Stimulated activated CD8-positive, alpha-beta memory T cell treated with anti-CD3 and anti-CD28 coated beads, Interleukin-4, amount 100 ng/mL, for 48 hours (primary cell): ENCODE results near the gene KAZN.
A peak's percentile ranks its signal among the peaks of the same experiment; 100 is the strongest.

ENCODE experiments used
- DNase-seq: peaks from one replicate; pipeline ENCODE4 v3.0.0-alpha.2; 2020

The KAZN gene

GRCh38 chr1:14897997-14898645 lies 299.6 kb downstream of the KAZN start:
- no peak for DNase-seq

- DNase-seq = no peak
Observed at GRCh38 chr1:14899686-14900085, 301.2 kb downstream of the KAZN start.

GRCh38 chr1:14901371-14901954 lies 303.0 kb downstream of the KAZN start:
- no peak for DNase-seq

- no peak for DNase-seq
Observed at GRCh38 chr1:14903922-14904321, 305.4 kb downstream of the KAZN start.

DNA sequence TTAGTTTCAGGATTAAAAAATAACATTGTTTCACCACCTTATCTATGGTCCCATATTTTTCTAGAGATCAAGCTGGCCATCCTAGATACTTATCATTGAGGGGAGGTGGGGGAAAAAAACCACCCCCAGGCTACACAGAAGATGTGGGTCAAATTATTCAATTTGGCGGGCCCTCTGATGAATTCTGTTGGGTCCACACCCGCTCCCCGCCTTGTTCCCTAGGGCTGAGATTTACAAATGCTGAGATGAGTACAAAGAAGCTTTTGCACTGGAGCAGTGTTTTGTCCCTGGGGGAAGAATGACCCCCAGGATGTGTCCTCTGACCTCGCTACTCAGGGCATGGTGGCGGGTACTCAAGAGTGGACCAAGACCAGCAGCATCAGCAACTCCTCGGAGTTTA lies 308.2 kb downstream of the KAZN start:
- DNase-seq = no peak

DNA sequence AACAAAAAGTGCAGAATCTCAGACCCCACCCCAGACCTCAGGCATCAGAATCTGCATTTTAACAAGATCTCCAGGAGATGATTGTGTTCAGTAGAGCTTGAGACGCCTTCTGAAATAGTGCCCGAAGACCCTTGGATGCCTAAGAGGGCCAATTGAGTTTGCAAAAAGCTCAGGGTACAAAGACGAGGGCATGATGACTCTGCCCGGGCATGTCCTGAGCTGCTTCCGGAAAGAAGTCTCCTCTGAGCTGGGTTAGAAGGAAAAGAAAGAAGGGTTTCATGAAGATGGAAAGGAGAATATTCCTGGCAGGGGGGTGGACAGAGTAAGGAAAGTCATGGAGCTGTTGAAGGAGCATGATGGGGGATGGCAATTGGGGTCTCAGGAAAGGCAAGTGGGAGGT lies 308.9 kb downstream of the KAZN start:
- DNase-seq = no peak

- no peak for DNase-seq
Observed at GRCh38 chr1:14909273-14909672, 310.8 kb downstream of the KAZN start.

DNA sequence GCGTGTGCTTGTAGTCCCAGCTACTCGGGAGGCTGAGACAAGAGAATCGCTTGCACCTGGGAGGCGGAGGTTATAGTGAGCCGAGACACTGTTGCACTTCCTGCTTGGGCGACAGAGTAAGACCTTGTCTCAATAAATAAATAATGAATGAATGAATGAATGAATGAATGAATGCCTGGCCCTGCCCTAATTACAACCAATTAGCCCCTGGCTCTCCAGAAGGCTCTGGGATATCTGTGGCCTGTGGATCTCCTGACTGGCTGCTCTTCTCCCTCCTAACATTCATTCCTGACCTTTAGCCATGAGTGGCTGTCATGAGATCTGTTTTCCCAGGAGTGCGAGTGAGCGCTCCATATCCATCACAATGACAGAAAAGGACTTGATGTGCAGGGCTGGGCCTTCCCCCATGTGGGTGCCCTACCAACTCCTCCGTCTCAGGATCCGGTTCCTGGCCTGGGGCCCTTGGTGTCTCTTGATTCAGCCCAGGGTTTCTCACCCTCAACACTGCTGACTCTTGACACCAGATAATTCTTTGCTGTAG lies 311.5 kb downstream of the KAZN start:
- DNase-seq = no peak

- DNase-seq = no peak
Observed at GRCh38 chr1:14910984-14911721, 312.7 kb downstream of the KAZN start.

GRCh38 chr1:14912839-14913481 lies 314.5 kb downstream of the KAZN start:
- DNase-seq = no peak

DNA sequence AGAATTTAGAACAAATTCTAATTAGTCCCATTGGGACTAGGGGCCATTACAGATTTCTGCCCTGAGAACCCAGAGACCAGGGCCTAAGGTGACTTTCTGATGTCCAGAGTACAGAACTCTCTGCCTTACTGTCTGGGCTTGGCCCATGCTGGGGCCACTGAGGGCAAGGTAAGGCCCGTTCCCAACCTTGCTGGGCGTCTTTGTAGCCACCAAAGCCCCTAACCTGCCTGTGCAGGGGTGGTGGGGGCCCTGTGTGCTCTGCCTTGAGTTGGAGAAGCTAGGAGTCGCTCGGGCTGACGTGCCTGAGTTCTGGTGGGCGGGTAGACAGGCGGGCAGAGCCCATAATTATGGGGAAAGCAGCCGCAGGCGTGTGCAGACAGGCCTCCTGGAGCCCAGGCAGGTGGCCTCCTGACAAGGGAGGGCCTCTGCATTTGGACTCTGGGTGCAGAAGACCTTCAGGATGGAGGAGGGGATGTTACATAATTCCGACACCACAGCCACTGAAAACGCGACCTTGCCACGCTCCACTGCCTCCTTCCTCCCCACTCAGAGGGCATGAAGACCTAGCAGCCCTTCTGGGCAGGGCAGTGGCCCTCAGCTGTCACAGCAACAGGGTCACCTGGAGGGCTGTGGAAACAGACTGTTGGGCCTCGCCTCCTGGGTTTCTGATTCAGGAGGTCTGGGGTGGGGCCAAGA lies 315.1 kb downstream of the KAZN start:
- no peak for DNase-seq

DNA sequence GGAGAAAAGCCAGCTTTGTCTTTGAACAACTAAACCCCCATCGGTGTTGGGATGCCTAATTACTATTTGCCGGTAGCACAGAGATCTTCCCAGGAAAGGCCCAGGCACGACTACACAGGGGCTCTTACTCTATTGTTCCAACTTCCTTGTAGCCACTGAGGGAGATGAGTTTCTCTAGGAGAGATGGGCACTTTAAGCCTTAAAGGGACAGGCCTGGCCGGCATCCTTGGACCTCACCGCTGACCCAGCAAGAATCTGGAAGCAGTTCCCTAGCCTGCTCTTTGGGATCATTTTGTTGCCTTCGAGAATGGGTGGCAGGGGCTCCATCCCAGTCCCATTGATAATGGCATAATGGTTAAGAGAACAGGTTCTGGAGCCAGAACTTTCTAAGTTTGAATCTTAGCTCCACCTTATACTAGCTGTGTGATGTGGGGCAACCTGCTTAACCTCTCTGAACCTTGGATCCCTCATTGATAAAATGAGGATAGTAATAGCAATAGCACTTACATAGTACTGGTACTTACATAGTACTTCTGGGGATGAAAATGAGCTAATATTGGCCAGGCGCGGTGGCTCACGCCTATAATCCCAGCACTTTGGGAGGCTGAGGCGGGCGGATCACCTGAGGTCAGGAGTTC lies 316.0 kb downstream of the KAZN start:
- no peak for DNase-seq

GRCh38 chr1:14915356-14916054 lies 317.0 kb downstream of the KAZN start:
- DNase-seq = peak; percentile 75

GRCh38 chr1:14919289-14919688 lies 320.8 kb downstream of the KAZN start:
- no peak for DNase-seq

GRCh38 chr1:14919751-14920150 lies 321.3 kb downstream of the KAZN start:
- no peak for DNase-seq

DNA sequence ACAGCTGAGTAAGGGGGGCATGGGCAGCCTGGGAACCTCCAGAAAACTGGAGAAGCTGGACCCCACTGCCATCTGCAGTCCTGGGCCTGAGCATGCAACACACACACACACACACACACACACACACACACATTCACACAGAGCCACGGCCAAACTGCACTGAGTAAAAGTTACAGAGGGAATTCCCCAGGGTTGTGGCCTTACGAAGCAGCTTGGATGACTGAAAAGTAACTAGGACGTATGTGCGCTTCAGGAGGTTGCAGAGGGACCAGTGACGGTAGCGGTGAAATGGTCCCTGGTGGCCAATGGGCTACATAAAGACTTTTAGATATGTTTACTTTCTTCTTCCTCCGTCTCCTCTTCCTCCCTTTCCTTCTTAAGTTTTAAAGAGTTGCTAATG lies 322.6 kb downstream of the KAZN start:
- no peak for DNase-seq

DNA sequence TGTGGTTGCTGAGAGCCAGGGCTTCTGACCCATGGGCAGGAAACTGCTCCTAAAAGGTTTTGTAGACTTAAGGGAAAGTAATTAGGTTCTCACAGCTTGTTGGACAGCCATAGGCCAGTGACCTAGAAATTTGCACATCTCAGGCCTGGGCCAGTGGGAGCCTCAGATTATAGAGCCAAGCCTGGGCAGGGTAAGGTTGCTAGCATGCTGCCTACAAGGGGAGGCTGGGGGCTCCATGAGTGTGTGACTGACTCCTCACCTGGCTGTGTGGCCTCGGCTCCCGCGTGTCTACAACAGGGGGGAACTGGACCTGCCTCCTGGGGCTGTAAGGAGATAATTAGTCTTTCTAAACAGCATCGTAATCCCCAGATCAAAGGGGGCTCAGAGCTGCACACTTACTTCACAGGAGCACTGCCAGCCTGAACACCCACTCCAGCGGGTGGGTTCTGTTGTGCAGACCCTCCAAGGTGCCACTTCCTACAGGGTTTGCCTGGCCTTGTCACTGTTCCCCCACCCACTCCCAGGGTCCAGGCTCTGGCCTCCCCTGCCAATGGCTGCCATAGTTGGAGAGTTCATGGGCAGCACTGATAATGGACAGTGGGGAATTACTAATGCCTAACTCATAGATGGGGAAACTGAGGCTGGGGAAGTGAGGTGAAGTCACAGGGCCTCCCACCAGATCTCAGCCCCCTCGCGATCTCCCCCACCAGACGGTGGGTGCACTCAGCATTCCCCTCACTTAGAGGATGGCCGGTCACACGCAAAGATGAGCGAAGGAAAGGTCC lies 324.6 kb downstream of the KAZN start:
- no peak for DNase-seq

GRCh38 chr1:14923727-14924452 lies 325.4 kb downstream of the KAZN start:
- peak; percentile 34 for DNase-seq

DNA sequence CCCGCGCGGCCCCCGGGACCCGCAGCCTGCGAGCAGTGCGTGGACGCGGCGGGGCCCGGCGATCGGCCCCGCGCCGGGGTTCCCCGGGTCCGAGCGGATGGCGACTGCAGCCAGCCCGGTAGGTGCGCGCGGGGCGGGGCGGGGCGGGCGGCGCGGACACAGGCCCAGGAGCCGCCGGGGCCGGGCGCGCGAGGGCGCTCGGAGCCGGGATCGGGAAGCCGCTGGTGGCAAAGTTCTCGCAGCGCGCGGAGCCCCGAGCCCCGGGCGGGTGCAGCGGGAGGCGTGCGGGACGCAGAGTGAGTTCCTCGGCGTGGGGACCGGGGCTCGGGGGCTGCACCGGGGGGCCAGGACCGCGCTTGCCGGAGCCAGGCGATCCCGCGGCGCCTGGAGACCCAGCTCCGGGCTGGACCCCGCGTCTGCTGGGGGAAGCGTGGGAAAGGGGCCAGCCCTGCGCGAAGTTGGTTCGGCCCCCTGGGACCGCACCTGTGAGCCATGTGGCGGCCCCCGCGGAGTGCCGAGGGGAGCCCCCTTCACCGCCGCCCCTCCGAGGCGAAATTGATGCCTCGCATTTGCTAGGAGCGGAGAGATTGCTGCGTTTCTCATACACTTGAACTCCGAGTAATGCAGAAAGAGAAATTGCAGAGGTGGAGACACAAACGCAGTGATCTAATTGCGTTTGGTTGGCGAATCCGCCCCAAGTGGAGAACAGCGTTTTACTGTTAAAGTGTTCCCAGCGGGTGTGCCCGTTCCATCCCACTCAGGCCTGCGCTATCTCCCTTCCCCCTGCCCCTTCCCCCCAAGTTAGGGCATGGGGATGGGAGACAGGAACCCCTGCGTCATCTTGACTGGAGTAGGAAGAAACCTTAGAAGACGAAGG lies 326.2 kb downstream of the KAZN start:
- DNase-seq = peak; percentile 28
